Keratinocyte (primary cell): ENCODE measurements around the gene AFF2.

ENCODE experiments used
- EZH2 ChIP-seq: IDR thresholded peaks from one replicate; pipeline ENCODE4 v1.6.1; 2012; ENCODE audit warnings: inconsistent platforms, mild to moderate bottlenecking, low read length, moderate library complexity
- TF ChIP-seq, protein P1 (sequence below), 3 experiments: IDR thresholded peaks in 1 of 3; conservative IDR thresholded peaks in 1 of 3; optimal IDR thresholded peaks in 1 of 3; 2 replicates in 2 of 3; 3 replicates in 1 of 3; pipeline versions ENCODE3 to v1.5.1; 2011; ENCODE audit warnings: low read length in 3 of 3, mild to moderate bottlenecking in 3 of 3, moderate library complexity in 2 of 3, control low read depth in 1 of 3, inconsistent platforms in 1 of 3; ENCODE audit not compliant: insufficient read depth in 2 of 3; ENCODE audit errors: extremely low read depth in 1 of 3

DNA sequence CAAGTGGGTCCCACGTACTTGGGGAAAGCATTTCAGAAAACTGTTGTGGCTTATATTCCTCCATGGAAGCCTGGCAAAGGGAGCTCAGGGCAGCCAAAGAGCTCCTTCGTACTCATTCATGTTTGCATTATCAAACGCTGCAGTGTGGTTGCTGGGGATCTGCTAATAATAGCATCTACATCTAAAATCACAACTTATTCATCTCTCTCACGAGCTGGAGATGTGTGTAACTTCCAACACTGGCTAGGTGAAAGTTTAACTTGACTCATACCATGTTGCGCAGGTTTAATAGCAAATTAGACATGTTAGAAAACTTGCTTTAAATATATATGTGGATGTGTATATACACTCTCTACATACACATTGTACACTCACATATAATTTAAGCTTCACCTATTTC, 415.1 kb downstream of the AFF2 start:
- TF ChIP-seq, protein P1, sequence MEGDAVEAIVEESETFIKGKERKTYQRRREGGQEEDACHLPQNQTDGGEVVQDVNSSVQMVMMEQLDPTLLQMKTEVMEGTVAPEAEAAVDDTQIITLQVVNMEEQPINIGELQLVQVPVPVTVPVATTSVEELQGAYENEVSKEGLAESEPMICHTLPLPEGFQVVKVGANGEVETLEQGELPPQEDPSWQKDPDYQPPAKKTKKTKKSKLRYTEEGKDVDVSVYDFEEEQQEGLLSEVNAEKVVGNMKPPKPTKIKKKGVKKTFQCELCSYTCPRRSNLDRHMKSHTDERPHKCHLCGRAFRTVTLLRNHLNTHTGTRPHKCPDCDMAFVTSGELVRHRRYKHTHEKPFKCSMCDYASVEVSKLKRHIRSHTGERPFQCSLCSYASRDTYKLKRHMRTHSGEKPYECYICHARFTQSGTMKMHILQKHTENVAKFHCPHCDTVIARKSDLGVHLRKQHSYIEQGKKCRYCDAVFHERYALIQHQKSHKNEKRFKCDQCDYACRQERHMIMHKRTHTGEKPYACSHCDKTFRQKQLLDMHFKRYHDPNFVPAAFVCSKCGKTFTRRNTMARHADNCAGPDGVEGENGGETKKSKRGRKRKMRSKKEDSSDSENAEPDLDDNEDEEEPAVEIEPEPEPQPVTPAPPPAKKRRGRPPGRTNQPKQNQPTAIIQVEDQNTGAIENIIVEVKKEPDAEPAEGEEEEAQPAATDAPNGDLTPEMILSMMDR (optimal IDR thresholded peaks at IDR 0.05 in 1 of 3, IDR thresholded peaks at IDR 0.05 in 1 of 3, conservative IDR thresholded peaks at IDR 0.05 in 1 of 3; ENCODE audit: extremely low read depth in 1 of 3, insufficient read depth in 2 of 3, low read length in 3 of 3) = no peak
- no peak for TF ChIP-seq EZH2
